Common myeloid progenitor, CD34-positive (primary cell): ENCODE data around the gene EFNA2.

Source experiments
- CTCF ChIA-PET: fragments of 350-600 bp; sonication (Branson Sonifier 250); formaldehyde crosslinking; loops from one replicate; lab custom pipeline; 2021; ENCODE audit warnings: antibody characterized with exemption; lab: Charles Lee
- POLR2A ChIA-PET: fragments of 350-600 bp; sonication (Branson Sonifier 250); formaldehyde crosslinking; loops from one replicate; lab custom pipeline; 2021; ENCODE audit warnings: antibody characterized with exemption; lab: Charles Lee
- DNase-seq, 3 donors: peaks; one replicate each; pipeline versions ENCODE4 v3.0.0 to v3.0.0-alpha.2; 2013
- H3K27ac ChIP-seq, 2 experiments: 1 replicate in 1 of 2; 2 replicates in 1 of 2; pipeline ENCODE4 v1.7.0; 2013; ENCODE audit warnings: inconsistent platforms in 2 of 2, low read length in 2 of 2, mild to moderate bottlenecking in 2 of 2, low read depth in 1 of 2, moderate library complexity in 1 of 2; ENCODE audit not compliant: severe bottlenecking in 2 of 2, insufficient read depth in 1 of 2, poor library complexity in 1 of 2
- H3K27me3 ChIP-seq, 5 experiments: replicated peaks in 2 of 5; 1 replicate in 3 of 5; 2 replicates in 2 of 5; pipeline versions ENCODE4 v1.6.1 to v1.7.0; 2013; ENCODE audit warnings: low read length in 4 of 5, mild to moderate bottlenecking in 2 of 5, moderate library complexity in 2 of 5, inconsistent platforms in 1 of 5; ENCODE audit not compliant: insufficient read depth in 5 of 5, control insufficient read depth in 4 of 5
- H3K36me3 ChIP-seq, 4 experiments: 1 replicate in 2 of 4; 2 replicates in 2 of 4; pipeline versions ENCODE4 v1.6.1 to v1.7.0; 2013; ENCODE audit warnings: low read length in 3 of 4, control low read depth in 1 of 4, mild to moderate bottlenecking in 1 of 4; ENCODE audit not compliant: control insufficient read depth in 4 of 4, insufficient read depth in 4 of 4
- H3K4me1 ChIP-seq, 4 experiments: 1 replicate in 3 of 4; 2 replicates in 1 of 4; pipeline versions ENCODE4 v1.6.1 to v1.7.1; 2013; ENCODE audit warnings: low read length in 3 of 4, mild to moderate bottlenecking in 3 of 4, control low read depth in 1 of 4, inconsistent platforms in 1 of 4, moderate library complexity in 1 of 4; ENCODE audit not compliant: control insufficient read depth in 4 of 4, insufficient read depth in 4 of 4; ENCODE audit errors: control extremely low read depth in 1 of 4
- H3K4me3 ChIP-seq, 7 experiments: 1 replicate in 4 of 7; 2 replicates in 3 of 7; pipeline versions ENCODE4 v1.5.1 to v1.7.0; 2013; ENCODE audit warnings: mild to moderate bottlenecking in 7 of 7, low read length in 6 of 7, moderate library complexity in 6 of 7, inconsistent platforms in 2 of 7, low read depth in 2 of 7, control low read depth in 1 of 7; ENCODE audit not compliant: insufficient read depth in 4 of 7, control insufficient read depth in 1 of 7; ENCODE audit errors: extremely low read depth in 1 of 7
- H3K9me3 ChIP-seq, 5 experiments: 1 replicate in 4 of 5; 2 replicates in 1 of 5; pipeline versions ENCODE4 v1.6.1 to v1.7.1; 2013; ENCODE audit warnings: low read length in 4 of 5, mild to moderate bottlenecking in 2 of 5, inconsistent platforms in 1 of 5, low read depth in 1 of 5, moderate library complexity in 1 of 5; ENCODE audit not compliant: control insufficient read depth in 4 of 5, insufficient read depth in 2 of 5; ENCODE audit errors: control extremely low read depth in 1 of 5
- WGBS: methylation state at CpG from one replicate; pipeline ENCODE4 v1.1.5; 2013; ENCODE audit not compliant: insufficient coverage; 5-methylcytosine and 5-hydroxymethylcytosine counted together

The EFNA2 gene

DNA sequence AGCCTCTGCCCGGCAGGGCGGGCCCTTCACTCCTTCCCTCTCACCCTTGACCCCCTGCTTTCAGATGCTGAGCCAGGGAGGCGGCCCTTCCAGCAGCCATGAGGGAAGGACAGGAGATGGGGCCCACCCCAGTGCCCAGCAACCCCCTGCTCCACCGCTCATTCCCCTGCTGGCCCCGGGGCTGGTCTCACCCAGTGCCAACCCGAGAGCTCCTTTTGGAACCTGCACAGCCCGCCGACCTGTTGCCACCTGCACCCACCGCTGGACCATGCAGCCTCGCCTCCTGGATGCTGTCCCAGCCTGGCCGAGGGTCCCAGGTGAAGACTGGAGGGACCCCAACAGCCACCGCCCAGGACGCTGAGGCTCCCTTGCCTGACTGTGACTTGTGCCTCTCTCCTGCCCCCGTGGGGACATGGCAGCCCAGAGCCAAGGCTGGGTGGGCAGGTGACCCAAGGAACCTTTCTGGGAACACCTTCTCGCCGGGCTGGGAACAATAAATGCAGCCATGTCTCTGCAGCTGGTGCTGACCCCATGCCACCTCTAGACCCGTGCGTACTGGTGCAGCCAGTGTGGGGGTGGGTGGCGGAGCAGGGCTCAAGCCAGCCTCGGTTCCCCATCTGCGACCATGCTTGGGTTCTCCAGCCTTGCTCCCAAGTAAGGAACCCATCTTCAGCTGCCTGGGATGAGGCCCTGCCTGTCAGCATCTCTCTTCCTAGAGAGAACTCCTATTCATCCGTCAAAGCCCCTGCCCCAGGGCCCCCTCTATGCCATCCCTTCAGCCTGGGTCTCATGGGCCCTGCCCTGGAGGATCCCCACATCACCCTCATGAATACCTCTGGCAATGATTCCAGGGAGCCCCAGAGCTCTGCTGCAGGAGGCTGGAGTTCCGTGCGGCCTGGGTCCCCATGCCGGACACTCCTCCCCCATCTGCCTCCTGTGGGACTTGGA, 6.7 kb upstream of the EFNA2 start:
- no peak overlapping the region for H3K4me3 ChIP-seq
- peaks cover 0 to 29% (median 25%) of the 10 kb centered on the region in 4 experiments for H3K4me1 ChIP-seq
- CTCF ChIA-PET = interaction anchor here (0.6 to 4.8 kb wide), 14 partner anchors 12 to 109 kb away, joined by 3 to 60 read pairs (median 4); no protein-coding TSS in a partner anchor
- peaks cover 0 to 15% (median 4%) of the 10 kb centered on the region in 5 experiments for H3K27me3 ChIP-seq
- 95% methylated on average over 23 of the region's 25 CpGs for WGBS
- H3K27ac ChIP-seq = no peak overlapping the region
- peaks cover 2 to 37% (median 18%) of the 10 kb centered on the region in 4 experiments for H3K36me3 ChIP-seq
- no peak for DNase-seq
- no peaks in the 10 kb centered on the region for H3K9me3 ChIP-seq
- POLR2A ChIA-PET = interaction anchor here (0.8 kb wide), 1 partner anchor 36 kb away, joined by 3 read pairs; no protein-coding TSS in a partner anchor

DNA sequence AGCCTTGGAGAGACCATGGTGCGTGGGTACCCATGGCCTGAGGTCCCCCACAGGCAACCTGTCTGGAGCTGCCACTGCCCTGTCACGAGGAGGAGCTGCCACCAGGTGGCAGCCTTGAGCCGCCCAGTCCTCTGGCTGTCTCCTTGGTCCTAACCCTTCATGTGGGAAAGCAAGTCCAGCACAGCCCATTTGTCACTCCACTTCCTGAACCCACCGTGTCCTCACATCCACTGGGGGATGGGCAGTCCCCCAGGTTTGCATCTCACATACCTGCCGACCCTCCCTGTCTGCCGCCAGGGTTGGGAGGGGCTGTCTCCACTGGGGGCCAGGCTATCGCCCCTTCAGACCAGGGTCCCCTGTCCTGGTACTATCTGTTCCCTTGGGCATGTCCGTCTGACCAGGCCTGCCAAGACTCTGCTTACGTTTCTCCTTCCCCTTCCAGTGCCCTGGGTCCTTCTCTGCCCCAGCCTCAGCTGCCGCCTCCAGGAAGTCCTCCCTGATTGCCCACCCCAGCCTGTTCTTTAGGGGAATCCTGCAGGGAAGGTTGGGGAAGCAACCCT, 5.8 kb upstream of the EFNA2 start:
- H3K27me3 ChIP-seq = peaks cover 0 to 24% (median 13%) of the 10 kb centered on the region in 5 experiments
- ChIA-PET CTCF (interaction anchor here (0.6 to 4.8 kb wide), 13 partner anchors 11 to 100 kb away, joined by 3 to 60 read pairs (median 4); a partner anchor contains a TSS), POLR2A (interaction anchor here (0.6 to 0.8 kb wide), 2 partner anchors 11 to 35 kb away, joined by 3 read pairs; partner anchors contain the start of gene CIRBP)
- no peak overlapping the region for H3K27ac ChIP-seq
- H3K4me1 ChIP-seq = peaks cover 0 to 20% (median 17%) of the 10 kb centered on the region in 4 experiments
- DNase-seq = peak; percentile 83 to 90 (median 84)
- H3K4me3 ChIP-seq = no peak overlapping the region
- no peaks in the 10 kb centered on the region for H3K9me3 ChIP-seq
- peaks cover 0 to 28% (median 11%) of the 10 kb centered on the region in 4 experiments for H3K36me3 ChIP-seq
- WGBS = 46% methylated on average over 9 of the region's 10 CpGs

DNA sequence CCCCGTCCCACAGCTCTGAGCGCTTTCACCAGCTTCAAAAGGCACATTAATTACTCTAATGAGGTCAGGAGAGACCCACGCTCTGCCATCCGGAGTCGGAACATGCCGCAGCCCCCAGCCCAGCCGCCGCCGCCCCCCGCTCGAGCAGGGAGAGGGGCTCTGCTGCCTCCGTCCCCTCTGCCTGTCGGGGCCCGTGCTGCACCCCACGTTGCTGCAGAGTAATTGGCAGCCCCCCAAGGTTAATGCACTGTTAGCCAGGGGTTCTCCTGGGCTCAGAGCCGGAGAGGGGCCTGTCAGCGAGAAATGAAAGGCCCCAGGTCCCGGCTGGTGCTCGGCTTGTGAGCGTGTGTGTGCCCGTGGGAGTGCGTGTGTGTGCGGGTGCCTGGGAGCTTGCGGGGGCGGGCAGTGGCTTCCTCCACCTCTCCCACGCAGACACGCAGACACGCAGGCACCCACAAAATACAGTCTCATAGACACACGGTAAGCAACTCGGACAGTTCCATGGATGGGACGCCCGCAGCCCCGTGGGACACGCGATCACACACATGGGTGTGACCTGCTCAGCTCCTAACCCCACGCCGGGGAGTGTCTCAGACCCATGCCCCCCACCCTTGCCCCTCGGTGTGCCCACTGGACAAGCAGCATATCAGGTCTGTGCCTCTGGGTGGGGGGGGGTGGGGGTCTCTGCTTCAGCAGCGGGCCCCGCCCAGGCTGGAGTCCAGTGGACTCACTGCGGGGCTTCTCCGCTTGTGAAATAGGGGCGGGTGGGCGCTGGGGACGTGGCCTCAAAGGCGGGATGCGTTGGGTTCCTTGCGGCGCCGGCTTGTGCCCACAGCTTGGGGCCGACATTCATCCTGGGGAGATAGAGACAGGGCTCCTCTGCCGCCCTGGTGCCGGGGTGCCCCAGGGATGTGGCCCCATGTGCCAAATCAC, 4.8 kb upstream of the EFNA2 start:
- Histone ChIP-seq H3K27me3 (peaks cover 0 to 30% (median 18%) of the 10 kb centered on the region in 5 experiments), H3K4me1 (peaks cover 0 to 14% (median 12%) of the 10 kb centered on the region in 4 experiments), H3K36me3 (peaks cover 0 to 27% (median 11%) of the 10 kb centered on the region in 4 experiments), H3K27ac (no peak overlapping the region), H3K9me3 (no peaks in the 10 kb centered on the region), H3K4me3 (no peak overlapping the region)
- no peak for DNase-seq
- ChIA-PET CTCF (interaction anchor here (1.3 to 4.8 kb wide), 4 partner anchors 31 to 91 kb away, joined by 4 to 60 read pairs (median 4); a partner anchor contains a TSS), POLR2A (no interaction called here)
- 97% methylated on average over 45 of the region's 53 CpGs for WGBS

DNA sequence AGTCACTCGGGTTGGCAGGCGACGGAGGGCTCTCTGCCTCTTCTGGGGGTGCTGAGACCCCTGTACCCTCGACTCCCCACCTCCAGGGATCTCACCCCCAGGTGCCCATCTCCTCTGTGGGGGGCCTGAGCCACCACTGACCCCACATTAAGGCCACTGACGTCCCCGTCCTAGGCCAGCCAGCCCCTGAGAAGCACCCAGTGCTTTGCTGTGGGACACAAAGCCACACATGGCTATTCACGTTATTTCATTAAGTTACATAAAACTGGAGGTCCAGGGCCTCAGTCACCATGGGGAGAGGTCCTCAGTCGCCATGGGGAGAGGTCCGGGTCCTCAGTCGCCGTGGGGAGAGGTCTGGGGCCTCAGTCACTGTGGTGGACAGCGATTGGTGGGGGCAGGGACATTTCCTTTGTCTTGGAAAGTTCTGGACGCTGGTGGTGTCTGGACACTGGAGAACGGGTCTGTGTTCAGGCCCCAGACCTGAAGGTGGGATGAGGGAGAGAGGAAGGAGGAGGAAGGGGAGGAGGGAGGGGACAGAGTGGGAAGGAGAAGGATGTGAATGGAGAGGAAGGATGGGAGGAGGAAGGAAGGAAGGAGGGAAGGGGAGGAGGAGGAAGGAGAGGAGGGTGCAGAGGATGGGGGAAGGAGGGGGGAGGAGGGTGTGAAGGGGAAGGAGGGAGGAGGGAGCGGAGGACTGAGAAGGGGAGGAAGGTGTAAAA, 3.9 kb upstream of the EFNA2 start:
- CTCF ChIA-PET = interaction anchor here (1.0 to 4.8 kb wide), 2 partner anchors 90 to 91 kb away, joined by 3 to 60 read pairs; no protein-coding TSS in a partner anchor
- H3K4me1 ChIP-seq = peaks cover 0 to 12% (median 6%) of the 10 kb centered on the region in 4 experiments
- POLR2A ChIA-PET = no interaction called here
- no peak for DNase-seq
- H3K9me3 ChIP-seq = no peaks in the 10 kb centered on the region
- peaks cover 0 to 35% (median 21%) of the 10 kb centered on the region in 5 experiments for H3K27me3 ChIP-seq
- no peak overlapping the region for H3K27ac ChIP-seq
- peaks cover 0 to 27% (median 11%) of the 10 kb centered on the region in 4 experiments for H3K36me3 ChIP-seq
- WGBS = 91% methylated on average over 13 of the region's 15 CpGs
- H3K4me3 ChIP-seq = no peak overlapping the region

DNA sequence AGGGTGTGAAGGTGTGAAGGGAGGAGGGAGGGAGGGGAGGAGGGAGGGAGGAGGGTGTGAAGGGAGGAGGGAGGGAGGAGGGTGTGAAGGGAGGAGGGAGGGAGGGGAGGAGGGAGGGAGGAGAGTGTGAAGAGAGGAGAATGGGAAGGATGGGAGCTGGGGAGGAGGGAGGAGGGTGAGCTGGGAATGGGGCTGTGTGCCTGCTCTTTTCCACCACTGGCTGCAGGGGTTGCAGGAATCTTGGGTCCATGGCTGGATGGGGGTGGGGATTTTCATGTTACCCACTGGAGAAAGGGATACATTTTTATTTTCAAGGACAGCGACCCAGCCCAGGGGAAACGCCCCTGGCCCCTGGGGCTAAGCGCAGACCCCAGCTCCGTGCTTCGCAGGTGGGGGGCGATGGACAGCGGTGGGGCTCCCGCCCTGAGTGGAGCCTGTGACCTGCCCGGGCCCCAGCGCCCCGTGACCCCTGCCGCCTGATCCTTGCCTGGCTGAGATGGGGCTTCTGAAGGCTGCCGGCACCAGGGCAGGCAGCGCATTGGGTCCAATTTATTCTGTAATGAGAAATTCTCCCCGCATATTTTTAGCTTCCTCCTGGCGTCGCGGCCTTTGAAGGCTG, 3.0 kb upstream of the EFNA2 start:
- peaks cover 0 to 22% (median 11%) of the 10 kb centered on the region in 4 experiments for H3K36me3 ChIP-seq
- H3K27me3 ChIP-seq = peaks cover 0 to 45% (median 27%) of the 10 kb centered on the region in 5 experiments
- DNase-seq = no peak
- WGBS = 85% methylated on average over 18 of the region's 18 CpGs
- no peak overlapping the region for H3K4me3 ChIP-seq
- POLR2A ChIA-PET = no interaction called here
- CTCF ChIA-PET = interaction anchor here (1.0 to 1.2 kb wide), 2 partner anchors 34 to 90 kb away, joined by 3 read pairs; no protein-coding TSS in a partner anchor
- H3K27ac ChIP-seq = no peak overlapping the region
- no peaks in the 10 kb centered on the region for H3K9me3 ChIP-seq
- H3K4me1 ChIP-seq = peaks cover 0 to 9% (median 3%) of the 10 kb centered on the region in 4 experiments
